ENCODE results near the gene DCST2.

The DCST2 gene

DNA sequence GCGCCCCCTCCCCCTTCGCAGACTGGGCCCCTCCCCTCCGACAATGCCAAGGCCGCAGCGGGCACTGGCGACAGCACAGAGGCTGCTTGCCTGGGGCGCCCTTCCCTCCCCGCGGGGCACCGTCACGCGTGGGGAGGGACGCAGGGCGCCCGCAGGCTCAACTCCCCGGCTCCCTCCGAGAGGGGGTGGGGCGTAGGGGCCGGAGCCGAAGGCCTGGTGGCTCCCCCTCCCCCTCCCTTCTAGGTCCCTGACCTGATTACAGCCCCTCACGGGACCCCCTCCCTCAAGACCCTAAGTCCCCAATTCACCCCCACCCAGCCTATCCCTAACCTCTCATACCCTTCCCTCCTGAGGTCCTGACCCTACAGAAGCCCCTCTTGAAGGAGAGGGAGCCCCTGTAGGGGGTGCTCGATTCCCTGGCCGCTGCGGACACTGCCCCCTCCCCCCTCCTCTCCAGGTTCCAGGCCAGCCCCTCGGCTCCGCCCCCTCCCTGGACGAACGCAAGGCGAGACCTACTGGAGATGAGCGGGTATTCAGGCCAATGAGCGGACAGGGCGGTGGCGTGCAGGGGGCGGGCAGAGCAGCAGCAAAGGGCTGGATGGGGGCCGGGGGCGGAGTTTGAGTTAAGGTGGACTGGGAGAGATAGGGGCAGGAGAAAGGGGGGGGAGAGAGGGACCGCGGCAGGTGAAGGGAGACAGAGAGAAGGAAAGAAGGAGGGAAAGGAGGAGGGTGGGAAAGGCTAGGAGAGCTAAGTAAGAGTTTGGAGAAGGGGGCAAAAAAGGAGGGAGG lies 31.7 kb downstream of the DCST2 start:
- peak overlapping the region; percentile 61 for H3K4me3 ChIP-seq (replicated peaks; ENCODE audit: low read depth, low read length)
- peak; percentile 94 for DNase-seq (ENCODE audit: extremely low read depth, low read depth)
- TF ChIP-seq, protein P1, sequence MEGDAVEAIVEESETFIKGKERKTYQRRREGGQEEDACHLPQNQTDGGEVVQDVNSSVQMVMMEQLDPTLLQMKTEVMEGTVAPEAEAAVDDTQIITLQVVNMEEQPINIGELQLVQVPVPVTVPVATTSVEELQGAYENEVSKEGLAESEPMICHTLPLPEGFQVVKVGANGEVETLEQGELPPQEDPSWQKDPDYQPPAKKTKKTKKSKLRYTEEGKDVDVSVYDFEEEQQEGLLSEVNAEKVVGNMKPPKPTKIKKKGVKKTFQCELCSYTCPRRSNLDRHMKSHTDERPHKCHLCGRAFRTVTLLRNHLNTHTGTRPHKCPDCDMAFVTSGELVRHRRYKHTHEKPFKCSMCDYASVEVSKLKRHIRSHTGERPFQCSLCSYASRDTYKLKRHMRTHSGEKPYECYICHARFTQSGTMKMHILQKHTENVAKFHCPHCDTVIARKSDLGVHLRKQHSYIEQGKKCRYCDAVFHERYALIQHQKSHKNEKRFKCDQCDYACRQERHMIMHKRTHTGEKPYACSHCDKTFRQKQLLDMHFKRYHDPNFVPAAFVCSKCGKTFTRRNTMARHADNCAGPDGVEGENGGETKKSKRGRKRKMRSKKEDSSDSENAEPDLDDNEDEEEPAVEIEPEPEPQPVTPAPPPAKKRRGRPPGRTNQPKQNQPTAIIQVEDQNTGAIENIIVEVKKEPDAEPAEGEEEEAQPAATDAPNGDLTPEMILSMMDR (IDR thresholded peaks at IDR 0.05; ENCODE audit: low read depth, low read length, missing control alignments): peak; percentile 61

DNA sequence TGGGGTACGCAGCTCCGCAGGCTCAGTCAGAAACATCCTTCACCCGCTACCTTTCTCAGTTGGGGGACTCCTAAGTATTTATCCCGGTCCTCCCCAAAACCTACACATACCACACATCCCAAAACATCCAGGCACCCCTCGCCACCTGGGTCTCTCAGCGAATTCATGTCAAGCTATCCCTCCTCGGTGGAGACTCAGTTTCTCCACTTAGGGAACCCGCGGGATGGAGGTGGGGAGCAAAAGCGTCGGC lies 32.2 kb downstream of the DCST2 start:
- DNase-seq (ENCODE audit: extremely low read depth, low read depth): no peak
- TF ChIP-seq, protein P1 (IDR thresholded peaks at IDR 0.05; ENCODE audit: low read depth, low read length, missing control alignments): no peak
- H3K4me3 ChIP-seq (replicated peaks; ENCODE audit: low read depth, low read length): peak overlapping the region; percentile 61

DNA sequence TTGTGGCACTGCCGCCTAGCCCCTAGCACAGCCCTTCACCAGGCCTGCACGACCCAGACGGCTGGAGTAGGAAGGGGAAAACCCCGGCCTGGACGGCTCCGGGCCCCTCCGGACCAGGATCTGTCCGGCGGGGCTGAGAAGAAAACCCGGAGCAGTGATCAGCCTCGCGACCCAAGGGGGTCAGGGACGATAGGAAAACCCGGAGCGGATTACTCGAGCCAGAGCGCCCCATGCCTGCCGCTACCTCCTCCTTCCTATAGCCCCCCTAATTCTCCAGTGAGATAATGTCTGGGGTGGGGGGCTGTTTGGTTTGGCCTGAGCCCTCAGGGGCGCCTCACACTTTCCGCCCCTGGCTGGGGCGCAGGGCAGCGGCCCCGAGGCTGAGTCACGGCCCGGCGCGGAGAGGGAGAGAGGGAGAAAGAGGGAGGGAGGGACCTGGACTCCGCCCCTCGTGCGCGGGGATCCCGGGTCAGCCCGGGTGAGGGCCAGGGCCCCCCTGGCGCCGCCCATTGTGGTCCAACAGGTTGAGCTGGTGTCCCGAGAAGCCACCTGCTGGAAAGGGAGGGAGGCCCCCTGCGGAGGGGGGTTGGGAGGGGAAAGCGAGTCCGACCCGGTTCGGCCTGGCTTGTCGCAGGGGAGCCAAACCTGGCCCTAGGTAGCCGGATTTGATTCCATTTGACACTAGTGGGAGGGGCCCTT lies 32.7 kb downstream of the DCST2 start:
- peak overlapping the region; percentile 61 for H3K4me3 ChIP-seq (replicated peaks; ENCODE audit: low read depth, low read length)
- peak; percentile 53 for DNase-seq (ENCODE audit: extremely low read depth, low read depth)
- TF ChIP-seq, protein P1 (IDR thresholded peaks at IDR 0.05; ENCODE audit: low read depth, low read length, missing control alignments): no peak

DNA sequence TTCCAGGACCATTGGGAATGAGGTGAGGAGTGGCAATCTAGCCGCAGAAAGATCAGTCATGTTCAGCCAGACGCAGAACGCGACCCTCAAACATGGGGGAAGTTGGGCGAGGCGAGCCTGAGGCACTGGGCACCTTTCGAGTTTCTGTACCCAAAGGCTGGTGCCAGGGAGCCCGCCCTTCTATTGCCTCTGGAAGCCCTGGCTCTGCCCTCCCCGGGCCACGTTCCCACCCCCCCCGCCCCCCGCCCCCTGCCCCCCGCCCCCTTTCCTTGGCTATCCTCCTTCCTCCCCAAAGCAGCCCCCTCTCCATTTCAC lies 33.2 kb downstream of the DCST2 start:
- no peak for DNase-seq (ENCODE audit: extremely low read depth, low read depth)
- peak overlapping the region; percentile 61 for H3K4me3 ChIP-seq (replicated peaks; ENCODE audit: low read depth, low read length)
- TF ChIP-seq, protein P1 (IDR thresholded peaks at IDR 0.05; ENCODE audit: low read depth, low read length, missing control alignments): no peak

DNA sequence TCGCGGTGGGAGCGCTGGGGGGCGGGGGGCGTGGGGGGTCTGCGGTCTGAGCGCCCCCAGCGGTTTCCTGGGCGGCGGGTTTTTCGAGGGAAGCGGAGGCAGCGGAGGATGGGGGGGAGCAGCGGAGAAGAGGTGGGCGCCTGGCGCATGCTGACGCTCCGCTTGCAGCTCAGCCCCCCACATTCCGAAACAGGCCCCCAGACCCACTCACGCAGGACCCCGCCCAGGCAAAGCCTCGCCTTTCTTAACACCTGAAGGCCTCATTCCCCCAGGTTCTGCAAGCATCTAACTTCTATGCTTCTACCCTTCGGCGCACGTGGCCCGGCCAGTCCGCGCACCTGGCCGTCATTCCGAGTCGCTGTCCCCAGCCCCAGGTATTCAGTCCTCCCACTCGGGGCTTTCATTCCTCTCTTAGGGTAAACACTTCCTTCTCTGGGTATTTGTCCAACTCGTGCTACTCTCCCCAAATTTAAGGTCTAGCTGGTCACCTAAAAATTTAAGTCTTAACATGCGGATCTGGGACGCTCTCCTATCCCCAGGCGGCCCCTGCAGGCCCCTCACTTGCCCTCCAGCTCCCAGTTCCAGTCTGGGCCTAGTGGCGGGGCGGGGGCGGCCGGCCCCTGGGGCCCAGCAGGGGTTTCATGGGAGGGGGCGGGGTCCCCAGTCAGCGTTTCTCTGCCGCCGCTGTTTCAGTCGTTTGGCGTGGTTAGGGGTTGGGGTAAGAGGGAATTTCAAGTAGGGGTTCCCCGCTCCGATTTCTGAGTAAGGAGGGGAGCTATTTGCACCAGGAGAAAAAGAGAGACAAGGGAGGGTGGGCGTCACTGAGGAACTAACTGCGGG lies 33.8 kb downstream of the DCST2 start:
- DNase-seq (ENCODE audit: extremely low read depth, low read depth): no peak
- TF ChIP-seq, protein P1 (IDR thresholded peaks at IDR 0.05; ENCODE audit: low read depth, low read length, missing control alignments): no peak
- H3K4me3 ChIP-seq (replicated peaks; ENCODE audit: low read depth, low read length): peak overlapping the region; percentile 61

DNA sequence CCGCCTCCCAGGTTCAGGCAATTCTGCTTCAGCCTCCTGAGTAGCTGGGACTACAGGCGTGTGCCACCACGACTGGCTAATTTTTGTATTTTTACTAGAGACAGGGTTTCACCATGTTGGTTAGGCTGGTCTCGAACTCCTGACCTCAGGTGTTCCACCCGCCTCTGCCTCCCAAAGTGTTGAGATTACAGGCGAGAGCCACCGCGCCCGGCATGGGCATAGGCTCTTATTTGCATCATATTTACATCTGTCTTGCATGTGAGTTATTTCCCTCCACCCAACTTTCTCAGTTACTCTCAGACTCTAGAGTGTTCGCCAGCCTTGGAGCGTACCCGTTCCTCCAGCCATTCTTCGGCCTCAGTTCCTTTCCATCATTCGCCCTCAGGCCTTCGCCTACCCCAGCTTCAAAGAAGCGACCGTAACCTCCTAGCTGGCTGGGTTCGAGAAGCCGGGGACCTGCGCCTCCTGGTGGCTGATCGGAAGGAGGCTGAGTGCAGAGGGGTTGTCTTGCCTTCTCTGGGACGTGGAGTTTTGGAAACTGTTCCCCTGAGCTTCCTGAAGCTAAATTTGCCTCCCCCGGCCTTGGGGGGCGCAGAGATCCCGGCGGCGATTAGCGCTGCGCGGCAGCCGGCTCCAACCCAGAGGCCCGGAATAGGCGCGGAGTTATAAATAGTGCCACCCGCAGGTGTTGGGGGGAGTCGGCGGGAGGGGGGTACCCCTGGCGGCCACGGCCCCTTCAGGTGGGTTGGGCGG lies 34.6 kb downstream of the DCST2 start:
- H3K4me3 ChIP-seq (replicated peaks; ENCODE audit: low read depth, low read length): peak overlapping the region; percentile 61
- DNase-seq (ENCODE audit: extremely low read depth, low read depth): peak; percentile 64
- TF ChIP-seq, protein P1 (IDR thresholded peaks at IDR 0.05; ENCODE audit: low read depth, low read length, missing control alignments): peak; percentile 98
